ENCODE results near the gene EXD3. TPM values are rescaled to one million over a fixed set of nuclear protein-coding genes. Genes with fewer than 3 reads are reported as not detected.

Gene EXD3
- total RNA-seq, 2 experiments from 2014 or later: 20.8 to 27.0 TPM

GRCh38 chr9:137275203-137275587, 147.8 kb downstream of the EXD3 start:
- Histone ChIP-seq H3K9me2 (ENCODE audit: insufficient read depth, low read length) (no peaks in the 10 kb centered on the region), H3K36me3 (ENCODE audit: insufficient read depth, low read length) (peaks cover 23% of the 10 kb centered on the region; the same call in 1 of the 2 replicates), H3K4me1 (ENCODE audit: insufficient read depth, low read length, poor library complexity, severe bottlenecking) (peaks cover 67% of the 10 kb centered on the region), H3K9me3 (ENCODE audit: low read length) (no peaks in the 10 kb centered on the region), H2AFZ (ENCODE audit: low read length) (no peak overlapping the region), H3K79me2 (ENCODE audit: insufficient read depth, low read depth, low read length) (no peaks in the 10 kb centered on the region), H3K27ac (ENCODE audit: low read depth, low read length, poor library complexity, severe bottlenecking) (peak overlapping the region; percentile 77), H3K4me2 (ENCODE audit: low read length) (peak overlapping the region; percentile 81), H3K4me3 (ENCODE audit: low read depth, low read length, poor library complexity, severe bottlenecking) (no peak overlapping the region), H4K20me1 (ENCODE audit: insufficient read depth, low read length) (no peaks in the 10 kb centered on the region)
- TF ChIP-seq EZH2phosphoT487 (IDR thresholded peaks at IDR 0.05; ENCODE audit: borderline replicate concordance, low read depth, low read length): no peak
- no peak for TF ChIP-seq CTCF (conservative IDR thresholded peaks at IDR 0.05; ENCODE audit: low read length)
- intact Hi-C loops (cut with micrococcal nuclease; ENCODE audit: unreplicated experiment): no loop called here
- CTCF ChIA-PET (ENCODE audit: unreplicated experiment): interaction anchor here (1.2 kb wide), 1 partner anchor 11 kb away, joined by 4 read pairs; no protein-coding TSS in a partner anchor
- BruUV-seq (replicated peaks): no TSS peak
- DNase-seq (ENCODE audit: low spot score): no peak
- POLR2A ChIA-PET: interaction anchor here (0.9 to 1.2 kb wide), 2 partner anchors 21 to 34 kb away, joined by 3 to 4 read pairs; partner anchors contain the start of gene TUBB4B

GRCh38 chr9:137273611-137274320, 149.2 kb downstream of the EXD3 start:
- intact Hi-C loops (cut with micrococcal nuclease; ENCODE audit: unreplicated experiment): no loop called here
- Histone ChIP-seq H3K4me1 (ENCODE audit: insufficient read depth, low read length, poor library complexity, severe bottlenecking) (peaks cover 79% of the 10 kb centered on the region), H3K9me3 (ENCODE audit: low read length) (no peaks in the 10 kb centered on the region), H3K4me3 (ENCODE audit: low read depth, low read length, poor library complexity, severe bottlenecking) (no peak overlapping the region), H2AFZ (ENCODE audit: low read length) (no peak overlapping the region), H3K9me2 (ENCODE audit: insufficient read depth, low read length) (no peaks in the 10 kb centered on the region), H3K27ac (ENCODE audit: low read depth, low read length, poor library complexity, severe bottlenecking) (peak overlapping the region; percentile 77), H3K79me2 (ENCODE audit: insufficient read depth, low read depth, low read length) (peaks cover 4% of the 10 kb centered on the region; the same call in 1 of the 2 replicates), H3K36me3 (ENCODE audit: insufficient read depth, low read length) (peaks cover 34% of the 10 kb centered on the region; the same call in 1 of the 2 replicates), H4K20me1 (ENCODE audit: insufficient read depth, low read length) (no peaks in the 10 kb centered on the region), H3K4me2 (ENCODE audit: low read length) (peak overlapping the region; percentile 81)
- no peak for TF ChIP-seq CTCF (conservative IDR thresholded peaks at IDR 0.05; ENCODE audit: low read length)
- no peak for TF ChIP-seq EZH2phosphoT487 (IDR thresholded peaks at IDR 0.05; ENCODE audit: borderline replicate concordance, low read depth, low read length)
- POLR2A ChIA-PET: interaction anchor here (0.6 to 1.2 kb wide), 3 partner anchors 20 to 169 kb away, joined by 3 read pairs; partner anchors contain the start of gene TUBB4B
- DNase-seq (ENCODE audit: low spot score): peak; percentile 53
- BruUV-seq (replicated peaks): no TSS peak
- CTCF ChIA-PET (ENCODE audit: unreplicated experiment): interaction anchor here (0.6 to 1.2 kb wide), 2 partner anchors 13 to 53 kb away, joined by 3 to 4 read pairs; no protein-coding TSS in a partner anchor

GRCh38 chr9:137273095-137273490, 149.9 kb downstream of the EXD3 start:
- no TSS peak for BruUV-seq (replicated peaks)
- POLR2A ChIA-PET: no interaction called here
- CTCF ChIA-PET (ENCODE audit: unreplicated experiment): no interaction called here

More at GRCh38 chr9:137273095-137273490, 149.9 kb downstream of the EXD3 start:
- no peak overlapping the region for H3K27ac ChIP-seq (ENCODE audit: low read depth, low read length, poor library complexity, severe bottlenecking)
- no peaks in the 10 kb centered on the region for H3K9me3 ChIP-seq (ENCODE audit: low read length)
- TF ChIP-seq EZH2phosphoT487 (IDR thresholded peaks at IDR 0.05; ENCODE audit: borderline replicate concordance, low read depth, low read length) (no peak), CTCF (conservative IDR thresholded peaks at IDR 0.05; ENCODE audit: low read length) (no peak)
- intact Hi-C loops (cut with micrococcal nuclease; ENCODE audit: unreplicated experiment): no loop called here
- no peak for DNase-seq (ENCODE audit: low spot score)
- H3K9me2 ChIP-seq (ENCODE audit: insufficient read depth, low read length): no peaks in the 10 kb centered on the region
- H3K36me3 ChIP-seq (ENCODE audit: insufficient read depth, low read length): peaks cover 39% of the 10 kb centered on the region; the same call in 1 of the 2 replicates
- no peak overlapping the region for H2AFZ ChIP-seq (ENCODE audit: low read length)
- peaks cover 79% of the 10 kb centered on the region for H3K4me1 ChIP-seq (ENCODE audit: insufficient read depth, low read length, poor library complexity, severe bottlenecking)
- H3K4me2 ChIP-seq (ENCODE audit: low read length): no peak overlapping the region; the same call in 1 of the 2 replicates
- H3K4me3 ChIP-seq (ENCODE audit: low read depth, low read length, poor library complexity, severe bottlenecking): no peak overlapping the region
- H3K79me2 ChIP-seq (ENCODE audit: insufficient read depth, low read depth, low read length): peaks cover 8% of the 10 kb centered on the region; the same call in 1 of the 2 replicates
- H4K20me1 ChIP-seq (ENCODE audit: insufficient read depth, low read length): no peaks in the 10 kb centered on the region
